Suprapubic skin (tissue), 4 donors: ENCODE data around the gene TGFBR3. TPM values are rescaled to one million over a fixed set of nuclear protein-coding genes. Genes with fewer than 3 reads are reported as not detected.

Source experiments
- DNase-seq, 2 donors: peaks; one replicate each; pipeline ENCODE4 v3.0.0-alpha.2; 2019; ENCODE audit warnings: low spot score in 2 of 2
- H3K27ac ChIP-seq: fragments of 200-600 bp; sonication (generic); one replicate; pipeline ENCODE4 v1.5.1; 2019
- H3K27me3 ChIP-seq: fragments of 200-600 bp; sonication (generic); one replicate; pipeline ENCODE4 v1.5.1; 2019
- H3K36me3 ChIP-seq: fragments of 200-600 bp; sonication (generic); one replicate; pipeline ENCODE4 v1.5.1; 2019
- H3K4me1 ChIP-seq: fragments of 200-600 bp; sonication (generic); one replicate; pipeline ENCODE4 v1.5.1; 2019
- H3K4me3 ChIP-seq: fragments of 200-600 bp; sonication (generic); one replicate; pipeline ENCODE4 v1.5.1; 2019; ENCODE audit warnings: mild to moderate bottlenecking
- H3K9me3 ChIP-seq: fragments of 200-600 bp; sonication (generic); one replicate; pipeline ENCODE4 v1.5.1; 2019
- EP300 ChIP-seq: sonication (generic); formaldehyde crosslinking; IDR thresholded peaks from one replicate; pipeline ENCODE4 v1.6.1; 2017; ENCODE audit warnings: antibody characterized with exemption
- POLR2A ChIP-seq, 2 donors: fragments of 450-650 bp; IDR thresholded peaks; one replicate each; pipeline ENCODE4 v1.6.1; 2017; ENCODE audit warnings: antibody characterized with exemption in 2 of 2, mild to moderate bottlenecking in 2 of 2, moderate library complexity in 2 of 2
- POLR2AphosphoS5 ChIP-seq, 3 donors: sonication (generic); formaldehyde crosslinking; IDR thresholded peaks; one replicate each; pipeline ENCODE4 v1.6.1; 2017; ENCODE audit warnings: antibody characterized with exemption in 3 of 3
- WGBS: methylation state at CpG from one replicate; pipeline ENCODE4 v1.1.5; 2018; 5-methylcytosine and 5-hydroxymethylcytosine counted together
- total RNA-seq, 4 donors: library from RNA; depleted of rRNA; stranded (reverse); fragments of >200 nt; gene quantifications; one replicate each; pipeline ENCODE4 v1.1.0, GENCODE V29; 2016
- TF ChIP-seq, protein P1 (sequence below), 2 donors: fragments of 200-600 bp in 1 of 2; fragments of 450-650 bp in 1 of 2; sonication (generic) in 1 of 2; IDR thresholded peaks; one replicate each; pipeline ENCODE4 v1.5.1; 2016 to 2019; ENCODE audit warnings: antibody characterized with exemption in 2 of 2, mild to moderate bottlenecking in 1 of 2, moderate library complexity in 1 of 2

TGFBR3 gene
- total RNA-seq, 4 donors from 2014 or later: 91.3 to 131 (median 114) TPM

DNA sequence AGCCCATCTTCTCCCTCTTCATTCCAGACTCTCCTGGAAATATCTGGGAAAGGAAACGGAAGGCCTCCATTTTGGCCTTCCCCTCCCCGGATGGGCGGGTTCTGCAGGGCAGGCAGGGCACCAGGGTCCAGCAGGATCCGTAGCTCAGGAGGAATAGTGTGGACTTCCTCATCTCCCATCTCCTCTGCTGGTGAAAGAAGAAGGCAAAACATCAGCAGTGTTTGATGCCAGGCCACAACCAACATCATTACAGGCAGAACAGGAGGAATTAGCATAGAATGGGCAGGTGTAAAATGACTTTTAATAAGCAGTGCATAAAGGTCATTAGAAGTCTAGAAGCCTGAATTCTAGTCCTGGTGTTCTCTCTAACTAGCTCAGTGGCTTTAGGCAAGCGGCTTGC is 165.9 kb downstream of the TGFBR3 start:
- DNase-seq: no peak
- Histone ChIP-seq H3K9me3 (no peaks in the 10 kb centered on the region), H3K27me3 (no peaks in the 10 kb centered on the region), H3K4me3 (no peak overlapping the region), H3K36me3 (peaks cover 57% of the 10 kb centered on the region), H3K27ac (no peak overlapping the region), H3K4me1 (peaks cover under 1% of the 10 kb centered on the region)
- TF ChIP-seq, protein P1, sequence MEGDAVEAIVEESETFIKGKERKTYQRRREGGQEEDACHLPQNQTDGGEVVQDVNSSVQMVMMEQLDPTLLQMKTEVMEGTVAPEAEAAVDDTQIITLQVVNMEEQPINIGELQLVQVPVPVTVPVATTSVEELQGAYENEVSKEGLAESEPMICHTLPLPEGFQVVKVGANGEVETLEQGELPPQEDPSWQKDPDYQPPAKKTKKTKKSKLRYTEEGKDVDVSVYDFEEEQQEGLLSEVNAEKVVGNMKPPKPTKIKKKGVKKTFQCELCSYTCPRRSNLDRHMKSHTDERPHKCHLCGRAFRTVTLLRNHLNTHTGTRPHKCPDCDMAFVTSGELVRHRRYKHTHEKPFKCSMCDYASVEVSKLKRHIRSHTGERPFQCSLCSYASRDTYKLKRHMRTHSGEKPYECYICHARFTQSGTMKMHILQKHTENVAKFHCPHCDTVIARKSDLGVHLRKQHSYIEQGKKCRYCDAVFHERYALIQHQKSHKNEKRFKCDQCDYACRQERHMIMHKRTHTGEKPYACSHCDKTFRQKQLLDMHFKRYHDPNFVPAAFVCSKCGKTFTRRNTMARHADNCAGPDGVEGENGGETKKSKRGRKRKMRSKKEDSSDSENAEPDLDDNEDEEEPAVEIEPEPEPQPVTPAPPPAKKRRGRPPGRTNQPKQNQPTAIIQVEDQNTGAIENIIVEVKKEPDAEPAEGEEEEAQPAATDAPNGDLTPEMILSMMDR (IDR thresholded peaks at IDR 0.05): no peak
- TF ChIP-seq EP300: no peak
- WGBS: 74% methylated on average over 5 of the region's 5 CpGs

DNA sequence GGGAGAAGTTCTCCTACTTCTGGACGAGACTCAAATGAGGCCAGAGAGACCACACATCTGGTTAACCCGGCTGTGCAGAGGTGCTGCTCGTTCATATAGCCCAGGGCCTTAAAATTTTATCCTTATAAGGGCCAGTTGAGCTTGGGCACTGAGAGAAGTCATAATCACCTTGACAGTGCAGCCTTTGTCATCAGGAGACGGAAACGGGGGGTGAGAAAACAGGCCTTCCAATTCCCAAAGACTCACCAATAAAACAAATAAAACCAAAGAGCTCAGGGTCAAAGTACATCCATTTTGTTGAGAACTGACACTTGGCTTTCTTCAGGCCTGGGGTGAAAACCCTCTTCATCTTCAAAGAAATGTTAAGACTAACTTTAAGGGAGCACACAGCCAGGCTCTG is 167.1 kb downstream of the TGFBR3 start:
- H3K4me3 ChIP-seq: no peak overlapping the region
- WGBS: 84% methylated on average over 5 of the region's 5 CpGs
- no peak for DNase-seq
- no peaks in the 10 kb centered on the region for H3K27me3 ChIP-seq
- H3K4me1 ChIP-seq: peaks cover 2% of the 10 kb centered on the region
- H3K9me3 ChIP-seq: no peaks in the 10 kb centered on the region
- H3K27ac ChIP-seq: no peak overlapping the region
- no peak for TF ChIP-seq POLR2AphosphoS5 (IDR thresholded peaks at IDR 0.05)
- TF ChIP-seq, protein P1 (IDR thresholded peaks at IDR 0.05): no peak
- TF ChIP-seq EP300: no peak
- peaks cover 62% of the 10 kb centered on the region for H3K36me3 ChIP-seq

DNA sequence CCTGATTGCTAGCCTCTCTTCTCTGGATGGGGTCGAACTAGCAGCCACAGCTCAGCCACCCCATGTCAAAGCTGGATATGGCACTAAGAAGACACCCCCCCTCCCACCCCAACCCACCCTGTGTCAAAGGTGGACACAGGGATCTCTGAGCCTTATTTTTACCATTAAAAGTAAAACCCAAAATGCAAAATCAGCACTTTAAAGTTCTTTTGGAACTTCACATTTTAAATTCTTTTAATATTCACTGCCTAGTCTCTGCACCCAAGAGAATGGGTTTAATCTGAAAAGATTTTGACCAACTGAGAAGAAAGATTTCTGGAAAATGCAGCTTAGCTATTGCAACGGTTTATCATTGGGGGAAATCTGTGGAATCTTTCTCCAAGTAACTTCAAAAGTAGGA is 167.6 kb downstream of the TGFBR3 start:
- peaks cover 7% of the 10 kb centered on the region for H3K4me1 ChIP-seq
- no peak for DNase-seq
- no peaks in the 10 kb centered on the region for H3K27me3 ChIP-seq
- 96% methylated on average over 2 of the region's 2 CpGs for WGBS
- TF ChIP-seq, protein P1 (IDR thresholded peaks at IDR 0.05): no peak
- no peak for TF ChIP-seq POLR2AphosphoS5 (IDR thresholded peaks at IDR 0.05)
- TF ChIP-seq POLR2A (IDR thresholded peaks at IDR 0.05): no peak
- TF ChIP-seq EP300: no peak
- H3K27ac ChIP-seq: no peak overlapping the region
- H3K36me3 ChIP-seq: peaks cover 62% of the 10 kb centered on the region
- H3K9me3 ChIP-seq: no peaks in the 10 kb centered on the region
- no peak overlapping the region for H3K4me3 ChIP-seq

DNA sequence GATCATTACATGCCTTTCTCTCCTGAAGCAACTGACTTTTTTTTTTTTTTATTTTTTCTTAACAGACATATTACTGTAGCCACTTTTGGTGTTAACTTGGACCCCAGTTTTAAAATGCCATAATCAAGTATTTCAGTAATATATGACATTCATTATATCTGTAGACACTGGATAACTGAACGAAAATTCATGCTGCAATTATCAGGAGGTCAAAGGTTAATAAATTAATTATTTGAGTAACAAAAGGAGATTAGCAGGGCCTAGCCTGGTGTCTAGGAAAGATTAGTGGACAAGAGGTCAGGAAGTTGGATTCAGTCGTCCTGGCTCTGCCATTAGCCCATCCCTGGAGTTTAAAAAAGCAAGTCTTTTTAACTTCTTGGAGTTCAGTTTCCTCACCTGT is 168.1 kb downstream of the TGFBR3 start:
- Histone ChIP-seq H3K9me3 (no peaks in the 10 kb centered on the region), H3K4me1 (peaks cover 12% of the 10 kb centered on the region), H3K4me3 (no peak overlapping the region), H3K27me3 (no peaks in the 10 kb centered on the region), H3K36me3 (peaks cover 62% of the 10 kb centered on the region), H3K27ac (no peak overlapping the region)
- whole genome bisulfite sequencing: 85% methylated on average over 2 of the region's 2 CpGs
- TF ChIP-seq EP300: no peak
- no peak for DNase-seq

DNA sequence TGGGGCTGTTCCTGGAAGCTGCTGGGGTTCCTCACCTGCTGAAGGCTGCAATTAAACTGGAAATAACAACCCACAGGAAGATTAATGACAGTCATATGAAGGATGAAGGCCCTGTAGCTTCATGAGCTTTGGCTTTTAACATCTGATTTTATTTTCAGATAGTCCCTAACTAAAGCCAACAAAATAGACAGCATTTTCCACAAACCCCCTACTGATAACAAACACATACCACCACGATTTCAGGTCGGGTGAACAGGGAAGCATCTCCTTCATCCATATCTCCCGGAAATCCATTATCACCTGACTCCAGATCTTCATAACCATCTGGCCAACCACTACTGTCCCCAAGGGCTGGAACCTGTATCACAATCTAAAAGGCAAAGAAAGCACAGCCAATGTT is 169.6 kb downstream of the TGFBR3 start:
- Histone ChIP-seq H3K27me3 (no peaks in the 10 kb centered on the region), H3K9me3 (no peaks in the 10 kb centered on the region), H3K27ac (no peak overlapping the region), H3K4me1 (peaks cover 23% of the 10 kb centered on the region), H3K36me3 (peaks cover 71% of the 10 kb centered on the region), H3K4me3 (no peak overlapping the region)
- TF ChIP-seq, protein P1 (IDR thresholded peaks at IDR 0.05): no peak
- no peak for TF ChIP-seq POLR2A (IDR thresholded peaks at IDR 0.05)
- TF ChIP-seq POLR2AphosphoS5 (IDR thresholded peaks at IDR 0.05): no peak
- TF ChIP-seq EP300: no peak
- no peak for DNase-seq
- 86% methylated on average over 3 of the region's 3 CpGs for WGBS

DNA sequence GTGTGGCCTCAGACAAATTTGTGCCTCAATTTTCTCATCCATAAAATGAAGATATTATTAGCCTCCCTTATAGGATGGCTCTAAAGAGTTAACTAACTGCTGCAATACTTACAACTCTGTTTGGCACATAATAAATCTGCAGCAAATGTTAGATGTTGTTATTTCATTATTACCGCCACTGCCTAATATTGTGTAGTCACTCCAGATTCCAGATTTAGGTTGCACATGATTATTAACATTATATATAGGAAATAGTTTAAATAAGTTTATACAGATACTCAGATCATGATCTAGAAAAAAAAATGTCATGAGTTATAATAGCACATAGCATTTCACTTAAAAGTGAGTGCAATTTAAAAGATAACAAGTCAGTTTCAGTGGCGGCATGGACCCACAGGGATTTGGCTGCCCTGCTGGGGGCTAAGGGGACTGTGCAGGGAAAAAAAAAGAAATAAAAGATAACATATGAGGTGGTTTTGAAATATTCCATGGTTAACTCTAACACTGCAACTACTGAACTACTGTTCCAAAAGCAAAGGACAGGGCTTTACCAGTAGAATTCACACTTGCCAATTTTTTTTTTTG is 170.4 kb downstream of the TGFBR3 start:
- no peak for DNase-seq
- no peak overlapping the region for H3K27ac ChIP-seq
- H3K36me3 ChIP-seq: peaks cover 71% of the 10 kb centered on the region
- H3K27me3 ChIP-seq: no peaks in the 10 kb centered on the region
- TF ChIP-seq POLR2AphosphoS5 (IDR thresholded peaks at IDR 0.05) (no peak), EP300 (no peak), POLR2A (IDR thresholded peaks at IDR 0.05) (no peak)
- TF ChIP-seq, protein P1 (IDR thresholded peaks at IDR 0.05): no peak
- no peaks in the 10 kb centered on the region for H3K9me3 ChIP-seq
- no peak overlapping the region for H3K4me3 ChIP-seq
- peaks cover 23% of the 10 kb centered on the region for H3K4me1 ChIP-seq
- 87% methylated on average over 2 of the region's 2 CpGs for WGBS
